Caco-2 (cell line): ENCODE data around the gene PCARE. TPM values are rescaled to one million over a fixed set of nuclear protein-coding genes. Genes with fewer than 3 reads are reported as not detected.

ENCODE experiments used
- BruUV-seq: library from RNA; stranded (reverse); fragments of 400-500 nt; replicated peaks from 2 replicates; lab custom pipeline; 2021; lab: Mats Ljungman, UMichigan
- CTCF ChIA-PET: fragments of 300-600 bp; sonication (Branson Sonifier 250); formaldehyde crosslinking; loops from one replicate; lab custom pipeline; 2022; ENCODE audit warnings: antibody characterized with exemption; lab: Charles Lee
- POLR2A ChIA-PET: fragments of 300-600 bp; sonication (Branson Sonifier 250); formaldehyde crosslinking; loops from one replicate; lab custom pipeline; 2022; ENCODE audit warnings: antibody characterized with exemption; lab: Charles Lee
- DNase-seq, 2 experiments: peaks; one replicate each; pipeline versions ENCODE4 v3.0.0 to v3.0.0-alpha.2; 2020 to 2022
- H3K27me3 ChIP-seq: replicated peaks from 2 replicates; pipeline ENCODE4 v1.6.0; 2011; ENCODE audit warnings: low read length; ENCODE audit not compliant: control insufficient read depth, insufficient read depth
- H3K36me3 ChIP-seq: 2 replicates; pipeline ENCODE4 v1.5.1; 2011; ENCODE audit warnings: low read length; ENCODE audit not compliant: control insufficient read depth, insufficient read depth
- H3K4me1 ChIP-seq: fragments of 250-450 bp; sonication (Bioruptor Pico); 2 replicates; pipeline ENCODE4 v1.5.1; 2020; ENCODE audit warnings: mild to moderate bottlenecking
- H3K4me3 ChIP-seq: 2 replicates; pipeline ENCODE4 v1.5.1; 2011; ENCODE audit warnings: low read depth, mild to moderate bottlenecking, control low read depth, low read length
- H3K9me3 ChIP-seq: fragments of 250-450 bp; sonication (Bioruptor Pico); 2 replicates; pipeline ENCODE4 v1.5.1; 2020; ENCODE audit warnings: mild to moderate bottlenecking, moderate library complexity
- H3K27ac Mint-ChIP-seq: one replicate; pipeline ENCODE4 v1.8.0; 2022; ENCODE audit warnings: mixed read lengths; ENCODE audit not compliant: unreplicated experiment
- H3K27me3 Mint-ChIP-seq: one replicate; pipeline ENCODE4 v1.8.0; 2022; ENCODE audit warnings: mixed read lengths; ENCODE audit not compliant: insufficient read depth, unreplicated experiment
- H3K36me3 Mint-ChIP-seq: one replicate; pipeline ENCODE4 v1.8.0; 2022; ENCODE audit warnings: mild to moderate bottlenecking, mixed read lengths; ENCODE audit not compliant: insufficient read depth, unreplicated experiment
- H3K4me1 Mint-ChIP-seq: one replicate; pipeline ENCODE4 v1.8.0; 2022; ENCODE audit warnings: low read depth, mixed read lengths; ENCODE audit not compliant: unreplicated experiment
- H3K4me3 Mint-ChIP-seq: one replicate; pipeline ENCODE4 v1.8.0; 2022; ENCODE audit warnings: mild to moderate bottlenecking, moderate library complexity, mixed read lengths; ENCODE audit not compliant: unreplicated experiment
- H3K9me3 Mint-ChIP-seq: one replicate; pipeline ENCODE4 v1.8.0; 2022; ENCODE audit warnings: mixed read lengths; ENCODE audit not compliant: unreplicated experiment
- CTCF ChIP-seq, 2 experiments: fragments of 200-600 bp in 1 of 2; IDR thresholded peaks; 1 replicate in 1 of 2; 2 replicates in 1 of 2; pipeline versions ENCODE4 v1.5.1 to v1.8.0; 2011 to 2022; ENCODE audit warnings: antibody characterized with exemption in 1 of 2, control low read depth in 1 of 2, inconsistent platforms in 1 of 2, low read depth in 1 of 2, low read length in 1 of 2, mild to moderate bottlenecking in 1 of 2, moderate library complexity in 1 of 2; ENCODE audit not compliant: insufficient read depth in 1 of 2, severe bottlenecking in 1 of 2, unreplicated experiment in 1 of 2
- intact Hi-C: fragments of 100-400 bp; cut with micrococcal nuclease; formaldehyde crosslinking; loops from one replicate; pipeline ENCODE4 v1.10.0; 2022; ENCODE audit not compliant: unreplicated experiment
- total RNA-seq: library from RNA; stranded (reverse); gene quantifications from 2 replicates; pipeline ENCODE4 v1.2.3, GENCODE V29; 2022

PCARE gene
- total RNA-seq, 1 experiment from 2014 or later: not detected

- no peak for TF ChIP-seq CTCF (IDR thresholded peaks at IDR 0.05; ENCODE audit: insufficient read depth in 1 of 2, low read depth in 1 of 2, low read length in 1 of 2, severe bottlenecking in 1 of 2, unreplicated experiment in 1 of 2)
- no TSS peak for BruUV-seq
- Mint-ChIP-seq H3K36me3 (no peaks in the 10 kb centered on the region), H3K27me3 (no peaks in the 10 kb centered on the region), H3K9me3 (peaks cover 14% of the 10 kb centered on the region), H3K4me1 (no peaks in the 10 kb centered on the region), H3K4me3 (no peak overlapping the region), H3K27ac (no peak overlapping the region)
- Histone ChIP-seq H3K4me3 (no peak overlapping the region), H3K9me3 (peaks cover 4% of the 10 kb centered on the region; the same call in 1 of the 2 replicates), H3K4me1 (no peaks in the 10 kb centered on the region), H3K36me3 (no peaks in the 10 kb centered on the region), H3K27me3 (no peaks in the 10 kb centered on the region)
- ChIA-PET CTCF (no interaction called here), POLR2A (no interaction called here)
- DNase-seq: no peak
- intact Hi-C loops: no loop called here
Measured at GRCh38 chr2:29082804-29083495, 8.6 kb upstream of the PCARE start.

GRCh38 chr2:29080886-29081743 lies 6.8 kb upstream of the PCARE start:
- no peaks in the 10 kb centered on the region for H3K4me1 Mint-ChIP-seq

More at GRCh38 chr2:29080886-29081743, 6.8 kb upstream of the PCARE start:
- peaks cover 14% of the 10 kb centered on the region for H3K9me3 Mint-ChIP-seq
- CTCF ChIA-PET: no interaction called here
- Histone ChIP-seq H3K36me3 (no peaks in the 10 kb centered on the region), H3K27me3 (no peaks in the 10 kb centered on the region), H3K9me3 (peaks cover 4% of the 10 kb centered on the region; the same call in 1 of the 2 replicates), H3K4me3 (no peak overlapping the region), H3K4me1 (no peaks in the 10 kb centered on the region)
- no peak for DNase-seq
- H3K27ac Mint-ChIP-seq: no peak overlapping the region
- H3K36me3 Mint-ChIP-seq: no peaks in the 10 kb centered on the region
- BruUV-seq: no TSS peak
- POLR2A ChIA-PET: no interaction called here
- no peak overlapping the region for H3K4me3 Mint-ChIP-seq
- intact Hi-C loops: no loop called here
- no peaks in the 10 kb centered on the region for H3K27me3 Mint-ChIP-seq
- no peak for TF ChIP-seq CTCF (IDR thresholded peaks at IDR 0.05; ENCODE audit: insufficient read depth in 1 of 2, low read depth in 1 of 2, low read length in 1 of 2, severe bottlenecking in 1 of 2, unreplicated experiment in 1 of 2)
